ENCODE data around the gene PIP4K2B. TPM values are rescaled to one million over a fixed set of nuclear protein-coding genes. Genes with fewer than 3 reads are reported as not detected.

PIP4K2B gene
- total and polyA plus RNA-seq, 9 of the 15 experiments (the other 6 are each of a cell fraction or from before 2014, with no cell fraction given): 3.7 to 29.9 (median 23.0) TPM

DNA sequence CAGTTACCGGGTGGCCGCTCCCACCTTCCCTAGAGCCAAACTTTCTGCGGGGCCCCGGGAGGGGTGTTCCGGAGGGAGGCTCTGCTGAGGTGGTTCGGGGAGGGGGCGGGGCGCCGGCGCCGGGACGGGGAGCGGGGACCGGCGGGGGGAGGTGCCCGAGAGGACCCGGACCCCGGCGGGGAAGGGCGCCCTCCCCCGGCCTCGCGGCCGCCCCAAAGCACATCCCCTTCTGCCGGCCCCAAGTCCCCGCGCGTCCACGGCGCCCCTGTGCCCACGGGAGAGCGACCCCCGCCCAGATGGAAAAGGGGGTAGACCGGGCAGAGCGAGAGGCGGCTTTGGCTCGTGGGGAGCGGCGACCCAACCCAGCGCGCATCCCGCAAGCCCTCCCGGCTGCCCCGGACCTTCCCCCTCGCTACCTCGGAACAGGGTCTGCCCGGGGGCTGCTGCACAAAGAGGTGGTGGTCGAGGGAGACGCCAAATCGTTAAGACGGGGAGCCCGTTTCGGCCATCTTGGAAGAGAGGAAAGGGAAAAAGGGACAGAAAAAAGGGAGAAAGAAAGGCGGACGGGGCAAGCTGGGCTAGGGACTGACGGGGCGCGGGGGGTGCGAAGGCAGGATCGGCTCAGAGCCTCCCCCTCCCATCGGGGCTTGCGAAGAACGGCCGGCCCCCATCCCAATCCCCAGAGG, 51.8 kb downstream of the PIP4K2B start (continued):
- TF ChIP-seq CEBPZ (IDR thresholded peaks at IDR 0.05; ENCODE audit: borderline replicate concordance, low read depth, low read length) (no peak), SMARCE1 (IDR thresholded peaks at IDR 0.05) (peak; percentile 35; the same call in 1 of the 2 replicates), TRIM25 (IDR thresholded peaks at IDR 0.05; ENCODE audit: borderline replicate concordance) (0 out of 2 replicates have a peak, but pooled peaks have one; percentile 63), MCM7 (IDR thresholded peaks at IDR 0.05) (no peak), SOX6 (IDR thresholded peaks at IDR 0.05) (no peak), TARDBP (IDR thresholded peaks at IDR 0.05) (peak; percentile 79; the same call in 1 of the 2 replicates)
- TF ChIP-seq, protein P1, sequence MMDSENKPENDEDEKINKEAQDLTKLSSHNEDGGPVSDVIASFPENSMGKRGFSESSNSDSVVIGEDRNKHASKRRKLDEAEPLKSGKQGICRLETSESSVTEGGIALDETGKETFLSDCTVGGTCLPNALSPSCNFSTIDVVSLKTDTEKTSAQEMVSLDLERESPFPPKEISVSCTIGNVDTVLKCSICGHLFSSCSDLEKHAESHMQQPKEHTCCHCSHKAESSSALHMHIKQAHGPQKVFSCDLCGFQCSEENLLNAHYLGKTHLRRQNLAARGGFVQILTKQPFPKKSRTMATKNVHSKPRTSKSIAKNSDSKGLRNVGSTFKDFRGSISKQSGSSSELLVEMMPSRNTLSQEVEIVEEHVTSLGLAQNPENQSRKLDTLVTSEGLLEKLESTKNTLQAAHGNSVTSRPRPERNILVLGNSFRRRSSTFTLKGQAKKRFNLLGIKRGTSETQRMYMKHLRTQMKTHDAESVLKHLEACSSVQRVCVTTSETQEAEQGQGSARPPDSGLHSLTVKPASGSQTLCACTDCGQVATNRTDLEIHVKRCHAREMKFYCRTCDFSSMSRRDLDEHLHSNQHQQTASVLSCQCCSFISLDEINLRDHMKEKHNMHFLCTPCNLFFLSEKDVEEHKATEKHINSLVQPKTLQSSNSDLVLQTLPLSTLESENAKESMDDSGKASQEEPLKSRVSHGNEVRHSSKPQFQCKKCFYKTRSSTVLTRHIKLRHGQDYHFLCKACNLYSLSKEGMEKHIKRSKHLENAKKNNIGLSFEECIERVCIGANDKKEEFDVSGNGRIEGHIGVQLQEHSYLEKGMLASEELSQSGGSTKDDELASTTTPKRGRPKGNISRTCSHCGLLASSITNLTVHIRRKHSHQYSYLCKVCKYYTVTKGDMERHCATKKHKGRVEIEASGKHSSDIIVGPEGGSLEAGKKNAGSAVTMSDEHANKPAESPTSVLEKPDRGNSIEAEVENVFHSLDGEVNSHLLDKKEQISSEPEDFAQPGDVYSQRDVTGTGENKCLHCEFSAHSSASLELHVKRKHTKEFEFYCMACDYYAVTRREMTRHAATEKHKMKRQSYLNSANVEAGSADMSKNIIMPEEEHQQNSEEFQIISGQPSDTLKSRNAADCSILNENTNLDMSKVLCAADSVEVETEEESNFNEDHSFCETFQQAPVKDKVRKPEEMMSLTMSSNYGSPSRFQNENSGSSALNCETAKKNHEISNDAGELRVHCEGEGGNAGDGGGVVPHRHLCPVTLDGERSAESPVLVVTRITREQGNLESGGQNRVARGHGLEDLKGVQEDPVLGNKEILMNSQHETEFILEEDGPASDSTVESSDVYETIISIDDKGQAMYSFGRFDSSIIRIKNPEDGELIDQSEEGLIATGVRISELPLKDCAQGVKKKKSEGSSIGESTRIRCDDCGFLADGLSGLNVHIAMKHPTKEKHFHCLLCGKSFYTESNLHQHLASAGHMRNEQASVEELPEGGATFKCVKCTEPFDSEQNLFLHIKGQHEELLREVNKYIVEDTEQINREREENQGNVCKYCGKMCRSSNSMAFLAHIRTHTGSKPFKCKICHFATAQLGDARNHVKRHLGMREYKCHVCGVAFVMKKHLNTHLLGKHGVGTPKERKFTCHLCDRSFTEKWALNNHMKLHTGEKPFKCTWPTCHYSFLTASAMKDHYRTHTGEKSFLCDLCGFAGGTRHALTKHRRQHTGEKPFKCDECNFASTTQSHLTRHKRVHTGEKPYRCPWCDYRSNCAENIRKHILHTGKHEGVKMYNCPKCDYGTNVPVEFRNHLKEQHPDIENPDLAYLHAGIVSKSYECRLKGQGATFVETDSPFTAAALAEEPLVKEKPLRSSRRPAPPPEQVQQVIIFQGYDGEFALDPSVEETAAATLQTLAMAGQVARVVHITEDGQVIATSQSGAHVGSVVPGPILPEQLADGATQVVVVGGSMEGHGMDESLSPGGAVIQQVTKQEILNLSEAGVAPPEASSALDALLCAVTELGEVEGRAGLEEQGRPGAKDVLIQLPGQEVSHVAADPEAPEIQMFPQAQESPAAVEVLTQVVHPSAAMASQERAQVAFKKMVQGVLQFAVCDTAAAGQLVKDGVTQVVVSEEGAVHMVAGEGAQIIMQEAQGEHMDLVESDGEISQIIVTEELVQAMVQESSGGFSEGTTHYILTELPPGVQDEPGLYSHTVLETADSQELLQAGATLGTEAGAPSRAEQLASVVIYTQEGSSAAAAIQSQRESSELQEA (IDR thresholded peaks at IDR 0.05; ENCODE audit: low read depth): no peak
- TF ChIP-seq, protein P2, sequence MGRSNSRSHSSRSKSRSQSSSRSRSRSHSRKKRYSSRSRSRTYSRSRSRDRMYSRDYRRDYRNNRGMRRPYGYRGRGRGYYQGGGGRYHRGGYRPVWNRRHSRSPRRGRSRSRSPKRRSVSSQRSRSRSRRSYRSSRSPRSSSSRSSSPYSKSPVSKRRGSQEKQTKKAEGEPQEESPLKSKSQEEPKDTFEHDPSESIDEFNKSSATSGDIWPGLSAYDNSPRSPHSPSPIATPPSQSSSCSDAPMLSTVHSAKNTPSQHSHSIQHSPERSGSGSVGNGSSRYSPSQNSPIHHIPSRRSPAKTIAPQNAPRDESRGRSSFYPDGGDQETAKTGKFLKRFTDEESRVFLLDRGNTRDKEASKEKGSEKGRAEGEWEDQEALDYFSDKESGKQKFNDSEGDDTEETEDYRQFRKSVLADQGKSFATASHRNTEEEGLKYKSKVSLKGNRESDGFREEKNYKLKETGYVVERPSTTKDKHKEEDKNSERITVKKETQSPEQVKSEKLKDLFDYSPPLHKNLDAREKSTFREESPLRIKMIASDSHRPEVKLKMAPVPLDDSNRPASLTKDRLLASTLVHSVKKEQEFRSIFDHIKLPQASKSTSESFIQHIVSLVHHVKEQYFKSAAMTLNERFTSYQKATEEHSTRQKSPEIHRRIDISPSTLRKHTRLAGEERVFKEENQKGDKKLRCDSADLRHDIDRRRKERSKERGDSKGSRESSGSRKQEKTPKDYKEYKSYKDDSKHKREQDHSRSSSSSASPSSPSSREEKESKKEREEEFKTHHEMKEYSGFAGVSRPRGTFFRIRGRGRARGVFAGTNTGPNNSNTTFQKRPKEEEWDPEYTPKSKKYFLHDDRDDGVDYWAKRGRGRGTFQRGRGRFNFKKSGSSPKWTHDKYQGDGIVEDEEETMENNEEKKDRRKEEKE (IDR thresholded peaks at IDR 0.05; ENCODE audit: borderline replicate concordance in 1 of 2, control insufficient read depth in 1 of 2, low read depth in 2 of 2, low read length in 1 of 2): no peak
